ENCODE measurements around the gene C1QTNF8.

- TF ChIP-seq CTCF (conservative IDR thresholded peaks at IDR 0.05) = no peak
- TF ChIP-seq EZH2 (IDR thresholded peaks at IDR 0.05; ENCODE audit: low read depth) = no peak
Measured at GRCh38 chr16:1042866-1043265, 53.2 kb downstream of the C1QTNF8 start.

Measured in PC-9 (cell line).